ENCODE data around the gene PAGR1.

PAGR1 gene

DNA sequence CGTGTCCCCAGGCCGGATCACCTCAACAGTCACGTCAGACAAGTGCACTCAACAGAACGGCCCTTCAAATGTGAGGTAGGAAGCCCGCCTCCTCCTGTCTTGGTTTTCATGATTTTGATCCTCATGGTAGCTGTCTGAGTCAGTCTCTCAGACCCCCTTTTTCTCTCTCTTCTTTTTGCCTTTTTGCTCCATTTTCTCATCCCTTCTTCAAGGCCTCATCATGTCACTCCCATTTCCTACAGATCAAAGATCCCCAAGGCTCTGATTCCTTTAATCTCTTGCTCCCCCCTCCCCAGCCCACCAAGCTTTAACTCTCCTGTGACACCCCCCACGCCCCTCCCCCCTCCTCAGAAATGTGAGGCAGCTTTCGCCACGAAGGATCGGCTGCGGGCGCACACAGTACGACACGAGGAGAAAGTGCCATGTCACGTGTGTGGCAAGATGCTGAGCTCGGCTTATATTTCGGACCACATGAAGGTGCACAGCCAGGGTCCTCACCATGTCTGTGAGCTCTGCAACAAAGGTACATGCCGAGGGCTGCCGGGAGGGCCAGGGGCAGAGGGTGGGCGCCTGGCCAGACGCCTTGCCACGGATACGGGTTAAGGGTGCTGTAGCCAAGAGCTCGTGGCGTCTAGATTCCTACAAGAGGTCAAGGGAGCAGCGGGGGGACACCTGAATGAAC lies 7.6 kb upstream of the PAGR1 start:
- WGBS, 2 experiments: 63 to 65% methylated on average over 25 of the region's 25 CpGs
- Histone ChIP-seq H3K9me3 (ENCODE audit: control insufficient read depth, low read length) (no peaks in the 10 kb centered on the region), H3K36me3 (ENCODE audit: control insufficient read depth, insufficient read depth, low read length) (peaks cover 6% of the 10 kb centered on the region), H3K4me1 (ENCODE audit: control insufficient read depth, insufficient read depth, low read length) (peaks cover 38% of the 10 kb centered on the region), H3K27me3 (ENCODE audit: control insufficient read depth, insufficient read depth, low read length, poor library complexity, severe bottlenecking) (no peaks in the 10 kb centered on the region), H3K4me3 (ENCODE audit: insufficient read depth, low read depth, low read length) (peak overlapping the region; percentile 70), H3K27ac (ENCODE audit: insufficient read depth, low read depth, low read length, poor library complexity, severe bottlenecking) (no peak overlapping the region)

DNA sequence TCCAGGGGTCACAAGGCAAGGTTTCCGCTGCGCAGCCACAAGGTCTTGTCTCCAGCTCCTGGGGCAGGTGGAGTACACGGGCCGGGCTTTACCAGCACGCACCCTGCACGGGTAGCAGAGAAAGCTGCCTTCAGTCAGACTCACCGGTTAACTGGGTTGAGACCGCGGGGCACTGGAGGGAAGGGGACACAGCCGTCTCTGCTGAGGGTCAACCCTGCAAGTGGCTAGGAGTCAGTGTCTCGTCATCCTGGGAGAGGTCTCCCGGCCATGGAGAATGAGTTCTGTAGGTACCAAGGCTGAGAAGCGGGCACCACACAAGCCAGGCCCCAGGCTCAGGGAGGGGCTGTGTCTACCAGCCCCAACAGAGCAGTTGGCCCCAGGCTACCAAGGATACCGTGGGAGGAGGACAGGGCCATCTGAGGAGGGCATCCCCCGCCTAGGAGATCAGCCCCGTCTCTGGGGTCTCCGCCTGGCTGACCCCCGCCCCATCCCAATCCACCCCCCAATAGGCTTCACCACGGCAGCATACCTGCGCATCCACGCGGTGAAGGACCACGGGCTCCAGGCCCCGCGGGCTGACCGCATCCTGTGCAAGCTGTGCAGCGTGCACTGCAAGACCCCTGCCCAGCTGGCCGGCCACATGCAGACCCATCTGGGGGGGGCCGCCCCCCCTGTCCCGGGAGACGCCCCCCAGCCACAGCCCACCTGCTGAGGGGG lies 6.8 kb upstream of the PAGR1 start:
- no peak overlapping the region for H3K27ac ChIP-seq (ENCODE audit: insufficient read depth, low read depth, low read length, poor library complexity, severe bottlenecking)
- no peaks in the 10 kb centered on the region for H3K9me3 ChIP-seq (ENCODE audit: control insufficient read depth, low read length)
- 86 to 87% methylated on average over 31 of the region's 31 CpGs for WGBS, 2 experiments
- peaks cover 6% of the 10 kb centered on the region for H3K36me3 ChIP-seq (ENCODE audit: control insufficient read depth, insufficient read depth, low read length)
- H3K27me3 ChIP-seq (ENCODE audit: control insufficient read depth, insufficient read depth, low read length, poor library complexity, severe bottlenecking): no peaks in the 10 kb centered on the region
- H3K4me3 ChIP-seq (ENCODE audit: insufficient read depth, low read depth, low read length): peak overlapping the region; percentile 20
- H3K4me1 ChIP-seq (ENCODE audit: control insufficient read depth, insufficient read depth, low read length): peaks cover 46% of the 10 kb centered on the region

DNA sequence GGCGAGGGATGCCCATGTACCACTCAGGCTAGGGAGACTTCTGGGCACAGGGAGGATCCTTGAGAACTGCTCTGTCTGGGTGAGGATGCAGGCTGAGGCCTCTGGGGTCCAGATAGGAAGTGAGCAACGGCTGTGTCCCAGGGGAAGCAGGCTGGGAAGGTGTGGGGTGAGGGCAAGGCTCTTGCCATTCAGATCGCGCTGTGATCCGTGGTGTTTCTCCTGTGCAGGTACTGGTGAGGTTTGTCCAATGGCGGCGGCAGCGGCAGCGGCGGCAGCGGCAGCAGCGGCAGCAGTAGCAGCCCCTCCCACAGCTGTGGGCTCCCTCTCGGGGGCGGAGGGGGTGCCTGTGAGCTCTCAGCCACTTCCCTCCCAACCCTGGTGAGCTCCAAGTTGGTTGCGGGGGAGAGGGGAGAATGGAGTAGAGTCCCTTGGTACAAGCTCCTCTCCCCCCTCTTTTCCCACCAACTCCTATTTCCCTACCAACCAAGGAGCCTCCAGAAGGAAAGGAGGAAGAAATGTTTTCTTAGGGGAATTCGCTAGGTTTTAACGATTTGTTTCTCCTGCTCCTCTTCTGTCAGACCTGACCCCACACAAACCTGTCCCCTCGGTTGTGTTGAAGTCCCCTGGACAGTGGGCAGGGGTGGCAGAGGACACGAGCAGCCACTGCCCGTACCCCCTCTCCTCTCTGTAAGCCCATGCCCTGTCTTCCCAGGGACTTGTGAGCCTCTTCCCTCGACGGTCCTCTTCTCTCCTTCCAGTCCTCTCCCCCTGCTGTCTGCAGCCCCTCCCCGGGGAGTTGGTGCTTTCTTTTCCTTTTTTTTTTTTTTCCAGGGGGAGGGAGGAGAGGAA lies 5.9 kb upstream of the PAGR1 start:
- peaks cover 6% of the 10 kb centered on the region for H3K36me3 ChIP-seq (ENCODE audit: control insufficient read depth, insufficient read depth, low read length)
- peak overlapping the region; percentile 96 for H3K27ac ChIP-seq (ENCODE audit: insufficient read depth, low read depth, low read length, poor library complexity, severe bottlenecking)
- WGBS, 2 experiments: 51 to 54% methylated on average over 22 to 23 of the region's 23 CpGs
- no peaks in the 10 kb centered on the region for H3K27me3 ChIP-seq (ENCODE audit: control insufficient read depth, insufficient read depth, low read length, poor library complexity, severe bottlenecking)
- H3K4me3 ChIP-seq (ENCODE audit: insufficient read depth, low read depth, low read length): peak overlapping the region; percentile 20
- H3K9me3 ChIP-seq (ENCODE audit: control insufficient read depth, low read length): no peaks in the 10 kb centered on the region
- H3K4me1 ChIP-seq (ENCODE audit: control insufficient read depth, insufficient read depth, low read length): peaks cover 43% of the 10 kb centered on the region

DNA sequence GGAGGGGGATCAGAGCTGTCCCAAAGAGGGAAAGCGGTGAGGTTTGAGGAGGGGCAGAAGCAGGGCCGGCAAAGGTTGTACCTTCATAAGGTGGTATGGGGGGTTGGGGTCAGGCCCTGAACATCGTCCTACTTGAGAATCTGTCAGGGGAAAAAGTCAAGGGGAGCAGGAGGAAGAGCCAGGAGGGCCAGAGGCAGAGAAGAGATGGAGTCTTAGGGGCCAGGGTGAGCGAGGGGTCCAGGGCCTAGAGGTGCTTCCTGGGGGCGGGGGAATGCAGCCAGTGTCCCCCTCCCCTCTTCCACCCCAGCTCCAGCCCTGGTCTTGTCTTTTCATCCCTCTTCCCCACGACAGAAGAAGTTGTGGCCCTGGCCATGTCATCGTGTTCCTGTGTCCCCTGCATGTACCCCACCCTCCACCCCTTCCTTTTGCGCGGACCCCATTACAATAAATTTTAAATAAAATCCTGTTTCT lies 5.2 kb upstream of the PAGR1 start:
- WGBS, 2 experiments: 8 to 10% methylated on average over 9 of the region's 9 CpGs
- Histone ChIP-seq H3K36me3 (ENCODE audit: control insufficient read depth, insufficient read depth, low read length) (peaks cover 6% of the 10 kb centered on the region), H3K27me3 (ENCODE audit: control insufficient read depth, insufficient read depth, low read length, poor library complexity, severe bottlenecking) (no peaks in the 10 kb centered on the region), H3K4me3 (ENCODE audit: insufficient read depth, low read depth, low read length) (peak overlapping the region; percentile 90), H3K27ac (ENCODE audit: insufficient read depth, low read depth, low read length, poor library complexity, severe bottlenecking) (peak overlapping the region; percentile 96), H3K9me3 (ENCODE audit: control insufficient read depth, low read length) (no peaks in the 10 kb centered on the region), H3K4me1 (ENCODE audit: control insufficient read depth, insufficient read depth, low read length) (peaks cover 43% of the 10 kb centered on the region)

DNA sequence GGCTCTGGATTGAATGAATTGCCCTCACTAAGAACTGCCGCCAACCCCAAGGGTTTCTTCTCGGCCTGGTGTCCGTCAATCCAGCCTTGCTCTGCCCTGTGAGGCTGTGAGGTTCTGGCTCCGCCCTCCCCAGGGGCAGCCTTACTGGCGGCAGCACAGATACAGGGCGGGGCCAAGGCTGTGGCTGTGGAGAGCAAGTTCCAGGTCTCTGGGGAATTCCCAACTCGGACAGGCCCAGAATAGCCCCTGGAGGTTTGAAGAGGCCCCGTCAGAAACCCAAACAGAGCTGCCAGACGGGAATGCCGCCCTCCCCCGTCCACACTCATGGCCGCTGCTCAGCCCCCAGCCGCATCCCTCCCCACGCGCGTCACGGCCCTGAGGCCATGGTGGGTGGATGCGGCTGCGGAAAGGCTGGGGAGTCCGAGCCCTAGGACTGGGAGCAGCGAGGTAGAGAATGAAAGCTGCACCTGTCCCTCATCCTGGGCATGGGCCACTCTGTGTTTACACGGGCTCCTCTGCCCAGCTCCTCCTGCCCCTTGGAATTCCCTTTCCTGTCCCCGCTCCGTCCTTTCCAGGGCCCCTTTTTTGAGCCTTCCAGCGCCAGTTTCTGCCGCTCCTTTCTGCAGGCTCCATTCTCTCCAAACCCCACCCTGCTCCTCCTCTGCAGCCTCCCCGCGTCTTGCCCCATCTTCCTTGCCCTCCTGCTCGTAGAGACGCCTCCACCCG lies 4.6 kb upstream of the PAGR1 start:
- no peaks in the 10 kb centered on the region for H3K9me3 ChIP-seq (ENCODE audit: control insufficient read depth, low read length)
- H3K4me1 ChIP-seq (ENCODE audit: control insufficient read depth, insufficient read depth, low read length): peaks cover 43% of the 10 kb centered on the region
- H3K27ac ChIP-seq (ENCODE audit: insufficient read depth, low read depth, low read length, poor library complexity, severe bottlenecking): peak overlapping the region; percentile 96
- H3K4me3 ChIP-seq (ENCODE audit: insufficient read depth, low read depth, low read length): peak overlapping the region; percentile 90
- H3K36me3 ChIP-seq (ENCODE audit: control insufficient read depth, insufficient read depth, low read length): peaks cover 6% of the 10 kb centered on the region
- no peaks in the 10 kb centered on the region for H3K27me3 ChIP-seq (ENCODE audit: control insufficient read depth, insufficient read depth, low read length, poor library complexity, severe bottlenecking)
- WGBS, 2 experiments: 0% methylated on average over 31 of the region's 31 CpGs

DNA sequence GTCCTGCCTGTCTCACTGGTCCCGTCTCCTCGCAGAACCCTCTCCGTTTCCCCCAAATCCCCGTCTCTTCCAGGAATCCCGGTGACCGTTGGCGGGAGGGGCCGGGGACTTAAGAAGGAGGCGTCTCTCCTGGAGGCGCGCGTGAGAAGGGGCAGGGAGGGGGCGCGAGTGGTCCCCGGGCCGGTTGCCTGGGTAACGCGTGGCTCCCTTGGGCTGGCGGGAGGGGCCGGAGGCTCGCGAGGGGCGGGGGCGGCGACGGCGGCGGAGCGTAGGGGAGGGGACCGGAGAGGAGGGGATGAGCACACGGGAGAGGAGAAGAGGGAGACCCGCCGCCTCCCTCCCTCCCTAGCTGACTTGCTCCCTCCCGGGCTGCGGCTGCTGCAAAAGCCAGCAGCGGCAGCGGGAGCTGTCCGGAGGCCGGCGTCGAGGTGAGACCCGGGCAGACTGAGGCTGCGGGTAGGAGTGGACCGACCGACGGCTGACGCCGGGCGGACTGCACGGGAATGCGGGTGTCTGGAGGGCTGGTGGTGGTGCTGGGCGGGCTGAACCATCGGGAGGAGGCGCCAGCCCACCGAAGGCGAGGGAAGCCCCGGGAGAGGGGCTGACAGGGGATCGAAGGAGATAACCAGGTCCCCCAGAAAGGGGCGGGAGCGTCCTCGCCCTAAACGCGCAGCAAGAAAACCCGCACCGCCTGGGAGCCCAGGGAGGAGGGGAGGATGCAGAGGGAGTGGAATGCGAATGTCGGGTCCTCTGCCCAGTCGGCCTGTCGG lies 3.9 kb upstream of the PAGR1 start, which contains the start of gene PRRT2:
Gene PRRT2 (plus strand): TSS at position 298 of the 770 bp plus-strand sequence. CDS start 862 bp downstream, outside the sequence.
- peaks cover 6% of the 10 kb centered on the region for H3K36me3 ChIP-seq (ENCODE audit: control insufficient read depth, insufficient read depth, low read length)
- WGBS, 2 experiments: 0 to 1% methylated on average over 69 of the region's 69 CpGs
- H3K9me3 ChIP-seq (ENCODE audit: control insufficient read depth, low read length): no peaks in the 10 kb centered on the region
- peak within 1 kb of the TSS; percentile 90 for H3K4me3 ChIP-seq (ENCODE audit: insufficient read depth, low read depth, low read length)
- no peaks in the 10 kb centered on the region for H3K27me3 ChIP-seq (ENCODE audit: control insufficient read depth, insufficient read depth, low read length, poor library complexity, severe bottlenecking)
- peaks cover 47% of the 10 kb centered on the region for H3K4me1 ChIP-seq (ENCODE audit: control insufficient read depth, insufficient read depth, low read length)
- peak within 1 kb of the TSS; percentile 96 for H3K27ac ChIP-seq (ENCODE audit: insufficient read depth, low read depth, low read length, poor library complexity, severe bottlenecking)

DNA sequence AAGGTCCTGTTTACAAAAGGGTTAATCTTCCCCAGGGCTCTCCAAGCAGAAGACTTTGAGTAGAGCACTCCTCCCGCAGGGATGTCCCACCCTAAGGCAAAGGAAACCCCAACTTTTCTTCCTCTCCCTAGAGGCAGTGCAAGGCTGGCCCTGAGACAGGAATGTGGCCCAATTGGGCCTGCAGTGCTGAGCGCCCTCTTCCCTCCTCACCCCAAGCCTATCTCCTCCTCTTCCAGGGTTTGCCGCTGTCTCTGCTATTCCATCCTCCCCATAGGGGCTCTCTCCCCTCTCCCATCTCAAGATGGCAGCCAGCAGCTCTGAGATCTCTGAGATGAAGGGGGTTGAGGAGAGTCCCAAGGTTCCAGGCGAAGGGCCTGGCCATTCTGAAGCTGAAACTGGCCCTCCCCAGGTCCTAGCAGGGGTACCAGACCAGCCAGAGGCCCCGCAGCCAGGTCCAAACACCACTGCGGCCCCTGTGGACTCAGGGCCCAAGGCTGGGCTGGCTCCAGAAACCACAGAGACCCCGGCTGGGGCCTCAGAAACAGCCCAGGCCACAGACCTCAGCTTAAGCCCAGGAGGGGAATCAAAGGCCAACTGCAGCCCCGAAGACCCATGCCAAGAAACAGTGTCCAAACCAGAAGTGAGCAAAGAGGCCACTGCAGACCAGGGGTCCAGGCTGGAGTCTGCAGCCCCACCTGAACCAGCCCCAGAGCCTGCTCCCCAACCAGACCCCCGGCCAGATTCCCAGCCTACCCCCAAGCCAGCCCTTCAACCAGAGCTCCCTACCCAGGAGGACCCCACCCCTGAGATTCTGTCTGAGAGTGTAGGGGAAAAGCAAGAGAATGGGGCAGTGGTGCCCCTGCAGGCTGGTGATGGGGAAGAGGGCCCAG lies 3.0 kb upstream of the PAGR1 start:
- peaks cover 52% of the 10 kb centered on the region for H3K4me1 ChIP-seq (ENCODE audit: control insufficient read depth, insufficient read depth, low read length)
- H3K36me3 ChIP-seq (ENCODE audit: control insufficient read depth, insufficient read depth, low read length): peaks cover 9% of the 10 kb centered on the region
- no peaks in the 10 kb centered on the region for H3K9me3 ChIP-seq (ENCODE audit: control insufficient read depth, low read length)
- WGBS, 2 experiments: 55 to 56% methylated on average over 8 to 9 of the region's 9 CpGs
- no peaks in the 10 kb centered on the region for H3K27me3 ChIP-seq (ENCODE audit: control insufficient read depth, insufficient read depth, low read length, poor library complexity, severe bottlenecking)
- H3K4me3 ChIP-seq (ENCODE audit: insufficient read depth, low read depth, low read length): peak overlapping the region; percentile 90
- no peak overlapping the region for H3K27ac ChIP-seq (ENCODE audit: insufficient read depth, low read depth, low read length, poor library complexity, severe bottlenecking)

DNA sequence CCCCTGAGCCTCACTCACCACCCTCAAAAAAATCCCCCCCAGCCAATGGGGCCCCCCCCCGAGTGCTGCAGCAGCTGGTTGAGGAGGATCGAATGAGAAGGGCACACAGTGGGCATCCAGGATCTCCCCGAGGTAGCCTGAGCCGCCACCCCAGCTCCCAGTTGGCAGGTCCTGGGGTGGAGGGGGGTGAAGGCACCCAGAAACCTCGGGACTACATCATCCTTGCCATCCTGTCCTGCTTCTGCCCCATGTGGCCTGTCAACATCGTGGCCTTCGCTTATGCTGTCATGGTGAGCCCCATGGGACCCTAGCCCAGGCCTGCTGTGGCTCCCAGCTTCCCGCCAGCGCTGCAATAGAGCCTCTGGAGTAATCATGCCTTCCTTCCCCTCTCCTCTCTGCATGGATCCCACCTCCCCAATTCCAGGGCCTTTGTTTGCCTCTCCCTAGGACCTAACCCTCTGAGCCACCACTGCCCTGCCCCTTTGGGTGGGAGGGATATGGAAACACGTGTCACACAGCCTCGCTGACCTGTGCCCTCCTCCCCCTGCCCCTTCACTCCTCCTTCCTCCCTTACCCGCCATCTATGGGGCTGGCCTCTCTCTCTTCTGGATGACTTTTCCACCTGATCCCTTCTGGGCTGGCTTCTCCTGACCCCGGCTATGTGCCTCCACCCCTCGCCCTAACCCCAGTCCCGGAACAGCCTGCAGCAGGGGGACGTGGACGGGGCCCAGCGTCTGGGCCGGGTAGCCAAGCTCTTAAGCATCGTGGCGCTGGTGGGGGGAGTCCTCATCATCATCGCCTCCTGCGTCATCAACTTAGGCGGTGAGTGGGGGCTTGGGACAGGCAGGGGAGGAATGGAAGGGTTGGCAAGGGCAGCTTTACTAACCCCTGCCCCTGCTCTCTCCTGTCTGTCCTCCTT lies 2.0 kb upstream of the PAGR1 start:
- H3K9me3 ChIP-seq (ENCODE audit: control insufficient read depth, low read length): no peaks in the 10 kb centered on the region
- peaks cover 9% of the 10 kb centered on the region for H3K36me3 ChIP-seq (ENCODE audit: control insufficient read depth, insufficient read depth, low read length)
- H3K27me3 ChIP-seq (ENCODE audit: control insufficient read depth, insufficient read depth, low read length, poor library complexity, severe bottlenecking): no peaks in the 10 kb centered on the region
- 40 to 42% methylated on average over 24 of the region's 24 CpGs for WGBS, 2 experiments
- peak overlapping the region; percentile 36 for H3K27ac ChIP-seq (ENCODE audit: insufficient read depth, low read depth, low read length, poor library complexity, severe bottlenecking)
- H3K4me3 ChIP-seq (ENCODE audit: insufficient read depth, low read depth, low read length): peak overlapping the region; percentile 90
- peaks cover 44% of the 10 kb centered on the region for H3K4me1 ChIP-seq (ENCODE audit: control insufficient read depth, insufficient read depth, low read length)
